RKO (cell line): ENCODE results near the gene SNRNP27.
A peak's percentile ranks its signal among the peaks of the same experiment; 100 is the strongest.

Experiments
- DNase-seq: peaks from one replicate; pipeline ENCODE4 v3.0.0-alpha.2; 2016; ENCODE audit warnings: low spot score

SNRNP27 gene

GRCh38 chr2:69916106-69916505 is 22.4 kb downstream of the SNRNP27 start:
- peak; percentile 47 for DNase-seq

GRCh38 chr2:69917852-69918251 is 24.1 kb downstream of the SNRNP27 start:
- peak; percentile 97 for DNase-seq

GRCh38 chr2:69918401-69918800 is 24.6 kb downstream of the SNRNP27 start:
- no peak for DNase-seq

GRCh38 chr2:69923116-69923515 is 29.4 kb downstream of the SNRNP27 start:
- DNase-seq = no peak

GRCh38 chr2:69926849-69927515 is 33.2 kb downstream of the SNRNP27 start:
- no peak for DNase-seq

DNA sequence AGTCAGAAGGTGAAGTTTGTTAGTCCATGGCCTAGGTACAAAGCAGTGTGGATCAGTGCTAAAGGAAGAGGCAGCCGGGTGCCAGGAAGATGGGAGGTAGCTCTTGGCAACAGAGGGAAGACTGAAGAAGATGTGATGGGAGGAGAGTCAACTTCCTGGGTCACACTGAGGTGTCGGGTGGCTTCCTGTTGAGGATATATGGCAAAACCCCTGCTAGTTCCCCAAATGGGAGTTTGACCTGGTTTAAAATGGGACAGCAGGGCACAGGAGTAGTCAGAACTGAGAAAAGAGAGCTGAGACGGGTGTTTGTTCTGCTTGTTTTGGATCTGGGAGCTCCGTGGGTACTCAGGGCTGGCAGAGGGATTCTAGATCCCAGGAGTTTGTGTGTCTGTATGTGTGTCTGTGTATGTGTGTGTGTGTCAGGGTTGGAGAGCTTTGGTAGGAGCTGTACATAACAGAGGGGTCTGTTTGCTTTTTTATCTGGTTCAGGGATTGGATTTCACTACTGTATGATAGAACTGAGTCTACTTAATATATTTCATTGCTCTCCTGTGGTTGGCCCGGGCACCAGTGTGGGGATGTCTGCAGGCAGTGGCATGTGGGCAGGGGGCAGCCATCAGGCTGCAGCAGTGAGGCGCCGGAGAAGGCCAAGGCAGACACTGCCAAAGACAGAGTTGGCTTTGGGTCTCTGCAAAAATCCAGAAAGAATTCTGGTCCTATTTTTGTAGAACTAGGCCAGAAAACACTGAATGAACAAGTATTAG is 38.3 kb downstream of the SNRNP27 start:
- DNase-seq = no peak

DNA sequence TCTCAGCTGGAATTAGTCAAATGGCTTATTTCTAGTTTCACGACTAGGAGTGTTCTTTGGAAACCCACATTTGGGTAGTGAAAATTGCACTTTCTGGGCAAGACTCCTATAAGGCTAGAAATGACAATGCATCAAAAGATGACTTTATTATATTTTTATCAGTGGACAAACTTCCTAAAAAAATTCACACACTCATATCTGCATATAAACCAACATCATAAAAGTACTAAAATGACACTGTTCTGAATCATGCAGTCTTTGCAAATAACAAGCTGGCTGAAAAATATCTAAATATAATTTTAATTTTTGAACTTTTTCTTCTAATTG is 38.8 kb downstream of the SNRNP27 start:
- DNase-seq = no peak

GRCh38 chr2:69933254-69933828 is 39.6 kb downstream of the SNRNP27 start:
- no peak for DNase-seq

GRCh38 chr2:69933839-69934613 is 40.3 kb downstream of the SNRNP27 start:
- DNase-seq = peak; percentile 85

DNA sequence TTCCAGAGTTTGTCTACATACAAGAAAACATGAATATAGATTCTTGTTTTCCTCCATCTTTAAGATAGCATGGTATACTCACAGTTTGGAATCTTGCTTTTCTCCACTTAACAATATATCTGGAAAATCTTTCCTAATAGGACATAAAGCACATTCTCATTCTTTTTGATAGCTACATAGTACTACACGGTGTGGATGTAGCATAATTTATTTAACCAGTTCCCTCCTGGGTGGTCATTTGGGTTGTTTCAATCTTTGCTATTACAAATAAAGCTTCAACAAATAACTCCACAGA is 40.8 kb downstream of the SNRNP27 start:
- no peak for DNase-seq

DNA sequence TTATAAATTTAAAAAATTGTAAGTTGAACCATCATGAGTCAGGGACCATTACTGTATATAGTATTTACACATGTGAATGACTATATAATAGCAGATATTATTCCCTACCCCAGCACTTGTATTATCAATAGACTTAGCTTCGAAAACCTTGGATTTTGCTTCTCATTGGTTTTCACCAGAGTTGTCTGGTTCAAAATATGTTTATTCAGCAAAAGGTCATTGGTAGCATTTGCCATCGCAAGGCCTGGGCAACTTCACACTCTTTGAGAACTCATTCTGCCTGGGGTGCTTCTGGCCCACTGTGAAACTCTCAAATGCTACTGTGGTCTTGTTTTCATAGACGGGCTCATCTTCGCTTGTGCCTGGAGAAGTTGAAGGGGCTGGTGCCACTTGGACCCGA is 41.3 kb downstream of the SNRNP27 start:
- DNase-seq = no peak

DNA sequence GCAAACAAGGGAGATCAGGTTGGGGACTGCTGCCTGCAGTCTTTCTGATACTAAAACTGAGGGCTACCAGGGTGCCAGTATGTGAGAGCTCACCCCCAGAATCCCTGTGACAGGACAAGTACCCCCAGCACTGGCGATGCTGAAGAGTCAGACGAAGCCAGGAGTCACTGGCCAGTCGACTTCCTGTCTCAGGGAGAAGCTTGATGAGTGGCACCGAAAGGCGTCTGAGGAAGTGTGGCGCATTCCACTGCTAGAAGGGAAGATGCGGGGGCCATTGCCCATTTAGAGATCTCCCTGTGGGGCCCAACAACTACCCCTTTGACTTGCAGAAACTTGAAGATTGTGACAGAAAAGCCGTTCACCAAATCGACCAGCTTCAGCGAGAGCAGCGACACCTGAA is 43.1 kb downstream of the SNRNP27 start:
- no peak for DNase-seq

DNA sequence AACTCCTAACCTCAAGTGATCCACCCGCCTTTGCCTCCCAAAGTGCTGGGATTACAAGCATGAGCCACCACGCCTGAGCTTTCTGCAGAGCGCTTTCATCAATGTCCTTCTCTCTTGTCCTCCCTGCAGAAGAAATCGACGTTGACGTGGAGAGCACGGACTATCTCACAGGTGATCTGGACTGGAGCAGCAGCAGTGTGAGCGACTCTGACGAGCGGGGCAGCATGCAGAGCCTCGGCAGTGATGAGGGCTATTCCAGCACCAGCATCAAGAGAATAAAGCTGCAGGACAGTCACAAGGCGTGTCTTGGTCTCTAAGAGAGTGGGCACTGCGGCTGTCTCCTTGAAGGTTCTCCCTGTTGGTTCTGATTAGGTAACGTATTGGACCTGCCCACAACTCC is 44.2 kb downstream of the SNRNP27 start:
- DNase-seq = no peak

- DNase-seq = no peak
Measured at GRCh38 chr2:69939722-69940121, 46.0 kb downstream of the SNRNP27 start.

DNA sequence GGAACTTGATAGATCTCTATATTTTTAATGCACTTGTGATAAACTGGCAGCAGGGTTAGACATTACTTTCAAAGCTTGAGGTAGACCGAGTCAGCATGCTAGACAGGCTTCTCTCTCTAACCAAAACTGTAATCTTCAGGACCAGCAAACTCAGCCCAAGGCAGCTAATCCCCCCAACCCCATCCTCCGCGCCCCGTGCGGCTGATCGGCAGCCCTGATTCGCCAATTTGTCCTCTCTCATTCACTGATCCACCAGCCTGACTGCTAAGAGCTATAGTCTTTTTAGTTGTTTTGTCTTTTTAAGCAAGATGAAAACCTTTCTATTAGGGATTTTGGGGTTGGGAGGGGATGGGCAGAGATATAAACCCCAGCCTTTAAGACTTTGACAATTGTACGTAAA is 46.9 kb downstream of the SNRNP27 start:
- DNase-seq = no peak

DNA sequence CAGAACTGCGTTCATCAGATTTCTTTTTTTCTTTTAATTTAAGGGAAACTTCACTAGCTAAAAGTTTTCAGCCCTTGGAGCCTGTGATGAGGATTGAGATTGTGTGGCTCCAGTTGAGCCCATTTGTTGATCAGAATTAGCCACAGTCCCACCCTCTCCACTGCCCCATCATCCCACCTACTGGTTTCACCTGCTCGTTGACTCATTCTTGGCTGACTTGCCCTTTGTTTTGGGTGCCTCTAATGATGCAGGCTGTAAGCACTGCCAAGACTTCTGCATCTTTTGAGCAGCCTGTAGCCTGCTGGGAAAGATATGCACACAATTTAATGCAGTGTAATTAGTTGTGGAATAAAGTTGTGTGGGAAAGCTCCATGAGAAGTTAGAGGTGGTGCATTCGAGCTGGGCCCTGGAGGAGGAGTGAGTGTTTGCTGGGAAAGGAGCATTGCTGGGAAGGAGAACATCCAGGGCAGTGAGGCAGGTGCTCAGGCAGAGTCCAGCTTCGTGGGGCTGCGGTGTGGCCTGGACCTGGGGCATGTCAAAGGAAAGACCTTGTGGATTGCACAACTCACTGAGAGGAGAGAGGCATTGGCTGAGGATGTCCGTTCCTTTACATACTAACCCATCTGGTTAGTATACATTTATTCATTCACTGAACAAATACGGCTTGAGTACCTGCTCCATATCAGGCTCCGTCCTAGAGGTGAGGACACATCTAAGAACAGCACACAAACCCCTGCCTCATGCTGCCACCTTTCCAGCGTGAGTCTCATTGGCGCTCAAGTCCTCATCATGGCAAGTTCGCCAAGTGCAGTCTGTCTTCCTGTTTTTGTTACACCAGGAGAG is 49.5 kb downstream of the SNRNP27 start:
- no peak for DNase-seq

DNA sequence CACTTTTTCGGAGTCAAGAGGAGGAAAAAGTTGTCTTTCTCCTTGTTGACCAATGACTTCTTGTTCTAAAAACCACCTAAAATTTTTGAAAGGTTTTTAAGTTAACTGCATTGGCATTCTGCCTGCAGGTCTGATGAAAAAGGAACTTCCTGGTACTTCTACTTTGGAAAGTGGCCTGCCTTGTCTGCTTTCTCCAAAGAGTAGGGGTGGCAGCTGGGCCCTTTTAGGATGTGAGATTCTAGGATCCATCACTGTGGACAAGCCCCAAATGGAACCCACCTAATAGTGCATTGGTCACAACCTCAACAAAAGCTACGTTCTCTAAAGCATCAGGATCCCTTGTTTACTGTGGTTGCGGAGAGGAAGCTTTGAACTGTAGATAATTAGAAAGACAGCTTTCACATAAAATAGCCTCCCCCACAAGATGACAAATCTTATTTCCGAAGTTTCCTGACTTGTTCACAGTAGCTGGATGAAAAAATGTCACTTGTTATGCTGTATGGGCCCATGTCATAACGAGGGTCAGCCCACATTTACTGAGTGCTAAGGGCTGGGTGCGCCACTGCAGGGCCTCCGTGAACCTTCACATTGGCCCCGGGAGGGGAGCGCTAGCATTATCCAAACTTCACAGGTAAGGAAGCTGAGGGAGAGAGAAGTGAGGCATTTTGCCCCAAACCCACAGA is 50.2 kb downstream of the SNRNP27 start:
- no peak for DNase-seq

GRCh38 chr2:69944756-69945155 is 51.0 kb downstream of the SNRNP27 start:
- DNase-seq = no peak

DNA sequence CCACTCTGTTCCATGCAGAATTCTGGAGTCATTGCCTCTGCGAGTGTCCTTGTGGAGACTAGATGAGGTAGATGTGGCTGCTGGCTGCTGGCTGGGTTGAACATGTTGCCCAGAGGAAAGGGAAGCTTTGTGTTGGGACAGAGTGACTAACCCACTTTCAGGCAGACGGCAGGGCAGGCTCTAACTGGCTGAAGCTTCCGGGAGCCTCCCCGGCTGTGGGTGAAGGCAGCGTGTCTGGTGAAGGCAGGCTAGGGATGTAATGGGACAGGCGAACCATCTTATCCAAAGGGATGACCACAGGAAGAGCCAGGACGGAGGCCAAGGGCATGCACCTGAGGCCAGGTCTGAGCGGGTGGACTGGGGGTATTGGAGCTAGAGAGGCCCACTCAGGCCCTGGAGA is 51.7 kb downstream of the SNRNP27 start:
- DNase-seq = no peak

DNA sequence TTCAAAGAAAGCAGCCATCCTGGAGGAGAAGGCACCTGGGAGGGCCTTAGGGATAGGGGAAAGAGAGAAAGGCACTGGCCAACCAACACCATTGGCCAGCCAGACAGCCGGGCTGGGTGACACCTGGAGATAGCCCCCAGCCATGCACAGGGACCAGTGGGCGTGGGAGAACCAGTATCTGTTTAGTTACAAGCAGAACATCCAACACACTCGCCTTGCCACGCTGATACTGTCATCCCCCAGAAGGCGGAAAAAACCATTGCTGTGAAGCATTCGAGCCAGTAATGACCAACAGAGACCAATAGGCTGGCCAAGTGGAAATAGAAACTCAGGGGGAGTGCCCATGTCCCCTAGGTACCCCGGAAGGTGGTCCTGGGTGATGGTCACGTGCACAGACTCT is 52.2 kb downstream of the SNRNP27 start:
- no peak for DNase-seq
